HG02943 (cell line): ENCODE results near the gene G6PC3.
"Not testable (repeated sequence)": the region's sequence is repeated elsewhere in the genome, so short reads cannot be mapped to it uniquely, and the experiment has no call there.

Source experiments
- ATAC-seq: cut with Tn5 transposase; IDR thresholded peaks from one replicate; pipeline ENCODE4 v1.9.1; 2021; ENCODE audit warnings: mild to moderate bottlenecking, low read depth, moderate library complexity; ENCODE audit not compliant: unreplicated experiment

Gene G6PC3

GRCh38 chr17:44082256-44082927, 11.9 kb downstream of the G6PC3 start:
- no peak for ATAC-seq

DNA sequence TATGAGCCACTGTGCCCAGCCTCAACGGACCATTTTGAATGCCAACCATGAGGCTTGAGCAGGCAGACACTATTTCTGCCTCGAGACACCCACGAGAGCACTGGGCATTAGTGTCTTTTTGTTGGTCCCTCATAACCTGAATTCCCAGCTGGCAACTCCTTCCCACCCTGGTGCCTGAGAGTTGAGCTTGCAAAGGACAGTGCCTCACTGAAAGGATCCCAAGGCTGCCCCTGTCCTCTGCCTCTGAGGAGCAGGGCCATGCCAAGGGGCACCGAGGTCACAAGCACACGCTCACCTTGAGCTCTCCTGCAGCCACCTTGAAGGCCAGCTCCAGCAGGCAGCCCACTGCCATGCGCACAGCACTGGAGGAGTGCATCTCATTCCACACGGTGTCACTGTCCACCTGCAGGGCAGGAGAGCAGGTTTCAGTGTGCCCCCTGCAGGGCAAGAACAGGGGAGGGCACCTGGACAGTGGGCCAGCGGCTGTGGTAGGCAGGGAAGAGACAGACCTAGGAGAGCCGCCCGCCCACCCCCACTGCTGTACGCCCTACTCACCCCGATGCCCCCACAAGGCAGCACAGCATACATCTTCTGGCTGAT, 12.8 kb downstream of the G6PC3 start:
- ATAC-seq: no peak

GRCh38 chr17:44084131-44084538, 13.6 kb downstream of the G6PC3 start:
- no peak for ATAC-seq

DNA sequence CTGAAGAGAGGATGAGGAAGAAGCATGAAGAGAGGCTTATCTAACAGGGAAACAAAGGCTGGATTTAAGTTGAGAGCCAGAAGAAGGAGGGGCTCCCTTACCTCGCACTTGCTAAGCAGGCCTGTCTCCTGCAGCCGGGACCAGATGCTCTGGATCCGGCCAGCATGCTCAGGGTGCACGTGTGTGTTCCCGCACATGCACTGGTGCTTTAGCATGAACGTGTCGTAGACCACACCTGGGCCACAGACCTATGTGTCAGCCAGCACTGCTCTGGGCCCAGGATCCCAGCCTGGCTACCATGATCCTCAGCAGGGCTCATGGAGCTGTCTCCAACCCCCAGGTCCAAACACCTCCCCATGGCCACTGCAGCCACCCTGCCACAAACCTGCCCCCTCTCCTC, 14.4 kb downstream of the G6PC3 start:
- ATAC-seq: no peak

- ATAC-seq: no peak
These were observed 15.4 kb downstream of the G6PC3 start for GRCh38 chr17:44085908-44086307.

DNA sequence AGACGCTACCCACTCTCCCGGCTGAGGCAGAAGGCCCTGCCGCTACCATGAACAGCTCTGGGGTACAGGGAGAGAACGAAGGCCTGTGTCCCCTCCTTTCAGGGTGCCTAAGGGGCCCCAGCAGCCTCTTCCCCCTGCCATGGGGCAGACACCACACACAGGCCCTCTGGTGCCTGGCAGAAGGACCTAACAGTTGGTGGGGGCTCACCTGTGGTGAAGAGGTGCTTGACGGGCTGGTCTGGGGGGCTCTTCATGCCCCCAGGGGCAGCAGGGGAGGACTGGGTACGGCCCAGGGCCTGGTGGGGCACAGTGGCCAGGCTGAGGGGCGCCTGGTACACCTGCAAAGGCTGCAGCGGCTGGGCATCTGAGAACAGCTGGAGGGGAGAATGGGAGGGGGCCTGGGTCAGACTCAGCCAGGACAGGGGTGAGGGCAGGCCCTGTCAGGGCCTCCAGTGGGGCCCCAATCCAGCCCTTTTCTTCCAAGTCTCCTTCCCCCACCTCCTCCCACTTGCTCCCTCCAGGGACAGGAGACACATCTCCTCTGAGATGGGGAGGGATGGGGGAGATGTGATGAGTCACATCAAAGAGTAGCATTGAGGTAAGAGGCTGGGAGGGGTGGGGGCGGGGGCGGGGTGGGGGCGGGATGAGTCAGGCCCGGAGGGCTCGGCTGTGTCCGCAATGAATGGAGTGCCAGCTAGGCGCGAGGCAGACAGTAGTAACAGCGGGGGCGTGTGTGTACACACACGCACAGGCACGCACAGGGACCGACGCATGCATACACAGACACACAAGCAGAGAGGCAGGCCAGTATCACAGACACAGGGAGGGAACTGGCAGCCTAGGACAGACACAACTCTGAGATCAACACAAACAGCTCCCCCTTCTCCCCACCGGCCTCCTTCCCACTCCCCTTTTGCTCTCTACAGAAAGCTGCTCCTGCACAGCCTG, 16.1 kb downstream of the G6PC3 start:
- ATAC-seq: no peak

GRCh38 chr17:44087319-44087718, 16.8 kb downstream of the G6PC3 start:
- no peak for ATAC-seq

GRCh38 chr17:44088254-44088653, 17.7 kb downstream of the G6PC3 start:
- no peak for ATAC-seq

DNA sequence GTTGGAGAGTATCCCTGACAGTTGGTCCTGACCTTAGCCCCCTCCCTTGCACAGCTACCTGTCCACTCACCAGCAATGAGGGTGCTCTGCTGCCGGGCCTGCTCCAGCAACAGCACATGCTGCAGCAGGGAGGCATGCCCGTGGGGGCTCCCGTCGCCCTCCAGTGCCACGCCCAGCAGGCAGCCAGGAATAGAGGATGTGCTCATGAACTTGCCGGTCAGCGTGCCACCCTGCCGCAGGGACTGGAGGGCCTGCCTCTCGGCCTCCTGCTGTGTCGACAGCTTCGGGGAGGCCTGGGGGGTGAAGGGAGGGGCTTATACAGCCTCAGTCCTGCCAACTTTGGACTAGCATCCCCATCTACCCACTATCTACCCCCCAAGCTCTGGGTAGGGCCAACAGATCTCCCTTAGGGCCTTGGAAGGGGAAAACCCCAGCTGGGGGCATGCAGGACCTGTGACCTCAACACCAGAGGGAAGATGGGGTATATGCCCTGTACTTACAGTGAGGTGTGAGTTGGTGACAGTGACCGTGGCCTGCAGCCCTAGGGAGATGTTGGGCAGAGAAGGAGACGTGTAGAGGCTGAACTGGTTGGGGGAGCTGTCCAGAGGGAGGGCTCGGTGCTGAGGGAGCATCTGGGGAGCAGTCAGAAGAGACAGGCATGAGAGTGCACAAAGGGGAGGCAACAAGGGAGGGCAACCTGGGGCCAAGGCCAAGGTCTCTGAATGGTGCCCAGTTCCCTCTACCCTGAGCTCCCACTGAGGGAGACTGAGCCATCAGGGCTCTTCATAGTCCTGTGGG, 20.9 kb downstream of the G6PC3 start:
- ATAC-seq: no peak

- no peak for ATAC-seq
These were observed 21.5 kb downstream of the G6PC3 start for GRCh38 chr17:44092051-44092450.

DNA sequence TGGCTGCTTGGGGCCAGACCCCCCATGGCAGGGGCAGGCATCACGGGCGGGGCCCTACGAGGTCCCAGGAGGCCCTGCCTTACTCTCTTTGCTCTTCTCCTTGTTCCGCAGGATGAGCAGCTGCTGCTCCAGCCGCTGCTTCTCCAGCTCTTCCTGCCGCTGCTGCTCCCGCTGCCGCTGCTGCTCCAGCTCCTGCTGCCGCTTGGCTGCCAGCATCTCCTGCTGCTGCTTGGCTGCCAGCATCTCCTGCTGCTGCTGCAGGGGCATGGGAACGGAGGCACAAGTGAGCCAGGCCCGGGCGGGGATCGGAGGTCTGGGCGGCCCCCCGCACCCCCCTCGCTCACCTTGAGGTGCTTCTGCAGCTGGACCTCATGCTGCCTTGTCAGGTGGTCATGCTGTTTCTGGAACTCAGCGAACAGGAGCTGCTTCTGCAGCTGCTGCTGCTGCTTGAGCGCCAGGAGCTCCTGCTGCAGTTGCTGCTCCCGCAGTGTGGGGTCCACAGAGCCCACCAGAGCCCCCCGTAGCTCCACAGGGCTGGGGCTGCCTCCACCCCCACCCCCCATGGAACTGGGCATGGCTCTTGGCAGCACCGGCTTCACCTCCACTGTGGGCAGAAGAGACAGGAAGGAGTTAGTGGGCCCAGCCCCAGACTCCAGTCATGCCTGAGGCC, 22.8 kb downstream of the G6PC3 start:
- no peak for ATAC-seq

DNA sequence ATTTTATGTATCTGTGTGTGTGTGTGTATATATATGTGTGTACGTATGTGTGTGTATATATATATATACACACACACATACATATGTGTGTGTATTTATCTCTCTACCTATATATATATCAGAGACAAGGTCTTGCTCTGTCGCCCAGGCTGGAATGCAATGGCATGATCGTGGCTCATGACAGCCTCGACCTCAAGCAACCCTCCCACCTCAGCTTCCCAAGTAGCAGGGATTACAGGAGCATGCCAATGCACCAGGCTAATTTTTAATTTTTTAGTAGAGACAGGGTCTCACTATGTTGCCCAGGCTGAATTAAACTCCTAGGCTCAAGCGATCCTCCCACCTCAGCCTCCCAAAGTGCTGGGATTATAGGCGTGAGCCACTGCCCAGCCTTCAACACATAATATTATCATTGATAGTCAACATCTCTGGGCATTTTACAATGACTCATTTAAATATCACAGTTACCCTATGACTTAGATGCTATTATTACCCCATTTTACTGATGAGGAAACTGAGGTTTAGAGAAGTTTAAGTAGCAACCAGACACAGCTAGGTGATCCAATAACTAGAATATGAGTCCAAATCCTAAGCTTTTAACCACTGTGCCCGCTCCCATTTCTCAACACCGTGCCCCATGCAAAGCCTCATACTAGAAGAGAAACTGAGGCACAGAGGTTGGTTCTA, 24.3 kb downstream of the G6PC3 start:
- ATAC-seq: no peak

DNA sequence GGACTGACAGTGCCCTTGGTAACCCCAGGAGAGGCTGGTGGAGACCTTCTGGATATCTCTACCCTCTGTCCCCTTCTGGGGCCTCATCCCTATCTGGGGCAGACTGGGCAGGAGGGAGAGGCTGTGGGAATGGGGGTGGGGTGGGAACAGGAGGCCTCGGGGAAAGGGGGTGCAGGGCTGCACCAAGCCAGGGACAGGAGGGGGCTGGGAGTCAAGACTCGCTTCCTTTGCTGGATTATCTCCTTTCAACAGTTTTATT, 24.8 kb downstream of the G6PC3 start:
- no peak for ATAC-seq

- ATAC-seq: no peak
These were observed 25.3 kb downstream of the G6PC3 start for GRCh38 chr17:44095647-44096496.

- no peak for ATAC-seq
These were observed 26.8 kb downstream of the G6PC3 start for GRCh38 chr17:44097110-44097958.

DNA sequence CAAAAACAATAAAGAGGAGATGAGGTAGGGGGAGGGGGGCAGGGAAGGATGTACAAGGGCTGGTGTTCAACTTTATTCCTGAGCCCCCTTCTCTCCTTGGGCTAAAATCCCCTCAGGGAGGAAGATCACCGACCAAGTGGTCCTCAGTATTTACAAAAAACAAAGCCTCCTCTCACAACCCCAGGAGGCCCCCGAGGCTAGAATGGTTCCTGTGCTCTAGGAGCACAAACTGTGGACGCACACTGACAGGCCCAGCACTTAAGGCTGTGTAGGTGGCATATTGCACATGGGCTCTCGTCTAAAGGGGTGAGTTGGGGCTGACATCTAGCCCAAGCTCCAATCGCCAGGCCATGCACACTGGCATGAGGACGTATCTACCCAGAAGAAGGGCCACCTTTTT, 31.3 kb downstream of the G6PC3 start:
- not testable (repeated sequence) for ATAC-seq

- no peak for ATAC-seq
These were observed 32.5 kb downstream of the G6PC3 start for GRCh38 chr17:44102849-44103622.
